Tibial nerve (tissue), 4 donors: ENCODE results near the gene IL31RA. TPM values are rescaled to one million over a fixed set of nuclear protein-coding genes. Genes with fewer than 3 reads are reported as not detected.
"Not testable (repeated sequence)": the region's sequence is repeated elsewhere in the genome, so short reads cannot be mapped to it uniquely, and the experiment has no call there.

Experiments used
- DNase-seq, 2 donors: peaks; one replicate each; pipeline ENCODE4 v3.0.0-alpha.2; 2019; ENCODE audit warnings: low spot score in 2 of 2
- H3K27ac ChIP-seq, 4 donors: fragments of 200-600 bp; sonication (generic) in 3 of 4; one replicate each; pipeline ENCODE4 v1.5.1; 2017 to 2019; ENCODE audit warnings: mild to moderate bottlenecking in 1 of 4
- H3K27me3 ChIP-seq, 2 donors: fragments of 200-600 bp; sonication (generic) in 1 of 2; one replicate each; pipeline versions ENCODE4 v1.5.1 to v1.6.0; 2017 to 2019
- H3K36me3 ChIP-seq, 3 donors: fragments of 200-600 bp; sonication (generic); one replicate each; pipeline ENCODE4 v1.5.1; 2018 to 2019
- H3K4me1 ChIP-seq, 4 donors: fragments of 200-600 bp; sonication (generic) in 3 of 4; one replicate each; pipeline ENCODE4 v1.5.1; 2017 to 2019
- H3K4me3 ChIP-seq, 4 donors: fragments of 200-600 bp; sonication (generic) in 3 of 4; one replicate each; pipeline ENCODE4 v1.5.1; 2017 to 2019; ENCODE audit warnings: mild to moderate bottlenecking in 1 of 4, moderate library complexity in 1 of 4
- H3K9me3 ChIP-seq, 4 donors: fragments of 200-600 bp; sonication (generic) in 3 of 4; one replicate each; pipeline ENCODE4 v1.5.1; 2017 to 2019
- EP300 ChIP-seq, 2 donors: sonication (generic); formaldehyde crosslinking; IDR thresholded peaks; one replicate each; pipeline ENCODE4 v1.6.1; 2017; ENCODE audit warnings: antibody characterized with exemption in 2 of 2, mild to moderate bottlenecking in 1 of 2
- POLR2A ChIP-seq, 2 donors: fragments of 450-650 bp; IDR thresholded peaks; one replicate each; pipeline ENCODE4 v1.6.1; 2017; ENCODE audit warnings: antibody characterized with exemption in 2 of 2, mild to moderate bottlenecking in 2 of 2, moderate library complexity in 2 of 2
- WGBS, 2 donors: methylation state at CpG; one replicate each; pipeline ENCODE4 v1.1.5; 2018; 5-methylcytosine and 5-hydroxymethylcytosine counted together
- total RNA-seq, 4 donors: library from RNA; depleted of rRNA; stranded (reverse); fragments of >200 nt; gene quantifications; one replicate each; pipeline ENCODE4 v1.1.0, GENCODE V29; 2016
- TF ChIP-seq, protein P1 (sequence below), 5 experiments: fragments of 200-600 bp in 3 of 5; fragments of 450-650 bp in 2 of 5; sonication (generic) in 3 of 5; IDR thresholded peaks; one replicate each; pipeline ENCODE4 v1.5.1; 2016 to 2019; ENCODE audit warnings: antibody characterized with exemption in 5 of 5, mild to moderate bottlenecking in 3 of 5, moderate library complexity in 2 of 5

IL31RA gene
- under 1 TPM in 1 of 4 donors, not detected in 3; 0.60 TPM for total RNA-seq

DNA sequence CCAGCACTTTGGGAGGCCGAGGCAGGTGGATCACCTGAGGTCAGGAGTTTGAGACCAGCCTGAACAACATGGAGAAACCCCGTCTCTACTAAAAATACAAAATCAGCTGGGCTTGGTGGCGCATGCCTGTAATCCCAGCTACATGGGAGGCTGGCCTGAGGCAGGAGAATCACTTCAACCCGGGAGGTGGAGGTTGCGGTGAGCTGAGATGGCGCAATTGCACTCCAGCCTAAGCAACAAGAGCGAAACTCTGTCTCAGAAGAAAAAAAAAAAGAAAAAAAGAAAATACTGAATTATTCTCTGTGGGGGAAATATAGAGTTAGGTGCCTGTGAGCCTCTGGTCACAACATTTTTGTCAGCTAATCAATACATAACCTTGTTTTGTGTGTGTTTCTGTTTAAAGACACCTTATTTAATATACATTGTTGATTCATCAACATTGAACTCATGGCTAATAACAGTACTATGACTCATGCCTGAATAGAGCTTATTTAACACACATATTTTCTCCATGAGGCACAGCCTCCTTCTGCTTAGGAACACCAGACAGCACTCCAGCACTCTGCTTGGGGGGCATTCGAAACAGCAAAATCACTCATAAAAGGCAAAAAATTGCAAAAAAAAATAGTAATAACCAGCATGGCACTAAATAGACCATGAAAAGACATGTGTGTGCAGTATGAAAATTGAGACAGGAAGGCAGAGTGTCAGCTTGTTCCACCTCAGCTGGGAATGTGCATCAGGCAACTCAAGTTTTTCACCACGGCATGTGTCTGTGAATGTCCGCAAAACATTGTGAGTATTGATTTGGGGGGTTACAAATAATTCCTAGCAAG lies at the start of gene IL31RA:
Gene IL31RA, plus strand, starts transcription at position 519 of the 836 bp plus-strand sequence. Its CDS starts 214 bp downstream, at position 733.
- WGBS, 2 donors = 80 to 81% methylated on average over 10 of the region's 10 CpGs
- Histone ChIP-seq H3K27me3 (no peaks in the 10 kb centered on the region), H3K36me3 (no peaks in the 10 kb centered on the region), H3K4me3 (no peak within 1 kb of the TSS), H3K9me3 (no peaks in the 10 kb centered on the region), H3K27ac (no peak within 1 kb of the TSS), H3K4me1 (peaks cover 0 to 10% (median 2%) of the 10 kb centered on the region in 4 donors)
- TF ChIP-seq POLR2A (IDR thresholded peaks at IDR 0.05) (no peak), EP300 (IDR thresholded peaks at IDR 0.05) (no peak)
- TF ChIP-seq, protein P1, sequence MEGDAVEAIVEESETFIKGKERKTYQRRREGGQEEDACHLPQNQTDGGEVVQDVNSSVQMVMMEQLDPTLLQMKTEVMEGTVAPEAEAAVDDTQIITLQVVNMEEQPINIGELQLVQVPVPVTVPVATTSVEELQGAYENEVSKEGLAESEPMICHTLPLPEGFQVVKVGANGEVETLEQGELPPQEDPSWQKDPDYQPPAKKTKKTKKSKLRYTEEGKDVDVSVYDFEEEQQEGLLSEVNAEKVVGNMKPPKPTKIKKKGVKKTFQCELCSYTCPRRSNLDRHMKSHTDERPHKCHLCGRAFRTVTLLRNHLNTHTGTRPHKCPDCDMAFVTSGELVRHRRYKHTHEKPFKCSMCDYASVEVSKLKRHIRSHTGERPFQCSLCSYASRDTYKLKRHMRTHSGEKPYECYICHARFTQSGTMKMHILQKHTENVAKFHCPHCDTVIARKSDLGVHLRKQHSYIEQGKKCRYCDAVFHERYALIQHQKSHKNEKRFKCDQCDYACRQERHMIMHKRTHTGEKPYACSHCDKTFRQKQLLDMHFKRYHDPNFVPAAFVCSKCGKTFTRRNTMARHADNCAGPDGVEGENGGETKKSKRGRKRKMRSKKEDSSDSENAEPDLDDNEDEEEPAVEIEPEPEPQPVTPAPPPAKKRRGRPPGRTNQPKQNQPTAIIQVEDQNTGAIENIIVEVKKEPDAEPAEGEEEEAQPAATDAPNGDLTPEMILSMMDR (IDR thresholded peaks at IDR 0.05) = no peak
- DNase-seq = no peak

DNA sequence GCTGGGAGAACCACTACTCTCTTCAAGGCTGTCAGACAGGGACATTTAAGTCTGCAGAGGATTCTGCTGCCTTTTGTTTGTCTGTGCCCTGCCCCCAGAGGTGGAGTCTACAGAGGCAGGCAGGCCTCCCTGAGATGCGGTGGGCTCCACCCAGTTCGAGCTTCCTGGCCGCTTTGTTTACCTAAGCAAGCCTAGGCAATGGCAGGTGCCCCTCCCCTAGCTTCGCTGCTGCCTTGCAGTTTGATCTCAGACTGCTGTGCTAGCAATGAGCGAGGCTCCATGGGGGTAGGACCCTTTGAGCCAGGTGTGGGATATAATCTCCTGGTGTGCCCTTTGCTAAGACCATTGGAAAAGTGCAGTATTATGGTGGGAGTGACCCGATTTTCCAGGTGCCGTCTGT lies 42.3 kb upstream of the IL31RA start:
- not testable (repeated sequence) for DNase-seq, H3K4me1 ChIP-seq, H3K36me3 ChIP-seq, H3K27me3 ChIP-seq, H3K27ac ChIP-seq, H3K4me3 ChIP-seq
- H3K9me3 ChIP-seq = peaks cover 0 to 11% (median 0%) of the 10 kb centered on the region in 4 donors
- 83 to 94% methylated on average over 7 of the region's 7 CpGs for WGBS, 2 donors

DNA sequence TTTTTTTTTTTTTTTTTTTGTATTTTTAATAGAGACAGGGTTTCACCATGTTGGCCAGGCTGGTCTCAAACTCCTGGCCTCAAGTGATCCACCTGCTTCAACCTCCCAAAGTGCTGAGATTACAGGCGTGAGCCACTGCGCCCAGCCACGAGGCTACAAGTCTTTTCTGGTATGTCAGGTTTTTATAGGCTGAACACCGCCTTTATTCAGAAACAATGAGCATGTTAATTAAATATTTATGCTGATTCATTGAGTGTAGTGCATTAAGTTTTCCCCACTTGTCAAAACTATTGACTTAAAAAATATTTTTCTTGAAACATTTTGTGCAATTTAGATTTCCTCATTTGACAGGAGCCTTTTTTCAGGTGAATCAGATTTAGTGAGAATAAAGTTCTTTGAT lies 35.2 kb upstream of the IL31RA start:
- H3K4me1 ChIP-seq, H3K27ac ChIP-seq, H3K36me3 ChIP-seq, H3K4me3 ChIP-seq, H3K27me3 ChIP-seq, DNase-seq, H3K9me3 ChIP-seq: not testable (repeated sequence)
- WGBS, 2 donors = 65 to 87% methylated on average over 4 of the region's 4 CpGs

DNA sequence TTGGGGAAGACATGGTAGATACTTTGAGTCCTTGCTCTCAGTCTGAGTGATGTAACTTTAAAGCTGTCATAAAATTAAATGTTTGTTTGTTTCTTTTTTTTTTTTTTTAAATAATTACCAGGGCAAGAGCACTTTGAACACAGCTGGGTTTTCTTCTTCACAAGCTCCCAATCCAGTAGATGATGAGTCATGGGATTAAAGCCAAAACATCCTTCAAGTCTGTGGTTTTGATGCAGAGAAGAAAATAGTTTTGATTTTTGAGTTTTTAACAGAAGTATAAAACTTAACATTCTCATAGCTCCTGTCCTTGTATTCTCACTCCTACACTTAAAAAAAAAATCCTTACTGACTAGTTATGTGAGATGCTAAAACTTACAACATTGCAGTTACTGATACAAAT lies 34.8 kb upstream of the IL31RA start:
- no peak overlapping the region for H3K27ac ChIP-seq
- no peaks in the 10 kb centered on the region for H3K36me3 ChIP-seq
- no peaks in the 10 kb centered on the region for H3K9me3 ChIP-seq
- H3K4me1 ChIP-seq = peaks cover 0 to under 1% (median 0%) of the 10 kb centered on the region in 4 donors
- TF ChIP-seq, protein P1 (IDR thresholded peaks at IDR 0.05) = no peak
- TF ChIP-seq POLR2A (IDR thresholded peaks at IDR 0.05) (no peak), EP300 (IDR thresholded peaks at IDR 0.05) (no peak)
- no peak overlapping the region for H3K4me3 ChIP-seq
- no peak for DNase-seq
- H3K27me3 ChIP-seq = peaks cover 0 to 2% of the 10 kb centered on the region in 2 donors

DNA sequence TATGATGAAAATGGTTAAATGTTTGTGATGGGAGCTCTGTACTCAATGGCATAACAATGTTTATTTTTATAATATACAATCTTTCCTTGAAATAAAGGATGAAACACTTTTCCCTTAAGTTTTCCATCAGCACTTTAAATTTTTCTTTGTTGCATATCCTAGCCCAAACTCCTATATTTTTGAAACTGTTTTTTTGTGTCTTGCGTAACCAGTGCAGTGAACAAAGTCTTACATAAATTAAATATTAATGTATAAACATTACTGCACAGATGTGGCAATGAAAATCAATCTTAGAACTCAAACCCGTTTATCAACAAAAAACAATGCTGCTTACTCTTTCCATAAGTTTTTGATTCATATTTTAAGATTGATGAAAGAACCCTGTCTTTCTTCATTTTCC lies 34.1 kb upstream of the IL31RA start:
- peaks cover 0 to 7% (median 2%) of the 10 kb centered on the region in 4 donors for H3K4me1 ChIP-seq
- TF ChIP-seq EP300 (IDR thresholded peaks at IDR 0.05) = no peak
- TF ChIP-seq, protein P1 (IDR thresholded peaks at IDR 0.05) = no peak
- TF ChIP-seq POLR2A (IDR thresholded peaks at IDR 0.05) = no peak
- peaks cover 0 to 9% of the 10 kb centered on the region in 2 donors for H3K27me3 ChIP-seq
- H3K4me3 ChIP-seq = no peak overlapping the region
- no peaks in the 10 kb centered on the region for H3K9me3 ChIP-seq
- no peak overlapping the region for H3K27ac ChIP-seq
- WGBS, 2 donors = 72 to 74% methylated on average over 2 of the region's 2 CpGs
- DNase-seq = no peak
- no peaks in the 10 kb centered on the region for H3K36me3 ChIP-seq

DNA sequence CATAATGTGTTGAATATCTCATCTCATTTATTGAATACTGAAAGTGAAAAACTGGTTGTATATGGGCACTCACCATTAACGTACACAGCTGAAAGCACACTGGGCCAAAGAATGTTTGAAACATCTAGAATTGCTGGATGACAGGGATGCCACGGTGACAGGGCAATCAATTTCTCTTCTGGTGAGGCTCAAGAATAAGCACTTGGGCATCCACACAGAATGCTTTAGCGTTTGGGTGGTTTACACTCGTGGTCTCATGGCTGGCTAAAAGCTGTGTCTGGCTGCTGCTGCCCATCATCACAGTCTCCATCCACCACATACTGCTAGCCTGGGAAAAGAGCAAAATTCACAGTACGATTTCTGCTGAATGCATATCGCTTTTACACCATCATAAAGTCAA lies 30.7 kb upstream of the IL31RA start:
- peaks cover 0 to 31% of the 10 kb centered on the region in 2 donors for H3K27me3 ChIP-seq
- no peak for DNase-seq
- TF ChIP-seq POLR2A (IDR thresholded peaks at IDR 0.05) (no peak), EP300 (IDR thresholded peaks at IDR 0.05) (no peak)
- H3K9me3 ChIP-seq = no peaks in the 10 kb centered on the region
- H3K4me3 ChIP-seq = no peak overlapping the region
- H3K36me3 ChIP-seq = no peaks in the 10 kb centered on the region
- peaks cover 0 to 11% (median 2%) of the 10 kb centered on the region in 4 donors for H3K4me1 ChIP-seq
- 84 to 86% methylated on average over 6 of the region's 6 CpGs for WGBS, 2 donors
- no peak overlapping the region for H3K27ac ChIP-seq
